ENCODE data around the gene ABCD1. TPM values are rescaled to one million over a fixed set of nuclear protein-coding genes. Genes with fewer than 3 reads are reported as not detected.
"Not testable (repeated sequence)": the region's sequence is repeated elsewhere in the genome, so short reads cannot be mapped to it uniquely, and the experiment has no call there.

Gene ABCD1
- total RNA-seq, 1 donor from 2014 or later, result 13.1 TPM

GRCh38 chrX:153731845-153732215, 7.2 kb downstream of the ABCD1 start:
- intact Hi-C loops (cut with micrococcal nuclease), result no loop called here

- intact Hi-C loops (cut with micrococcal nuclease), result no loop called here
These were observed 7.7 kb downstream of the ABCD1 start for GRCh38 chrX:153732401-153732800.

GRCh38 chrX:153733651-153734240, 9.1 kb downstream of the ABCD1 start:
- intact Hi-C loops (cut with micrococcal nuclease), result no loop called here

- intact Hi-C loops (cut with micrococcal nuclease), result no loop called here
These were observed 10.2 kb downstream of the ABCD1 start for GRCh38 chrX:153734871-153735270.

GRCh38 chrX:153735274-153735673, 10.6 kb downstream of the ABCD1 start:
- intact Hi-C loops (cut with micrococcal nuclease), result no loop called here

GRCh38 chrX:153736071-153736820, 11.6 kb downstream of the ABCD1 start:
- intact Hi-C loops (cut with micrococcal nuclease), result no loop called here

- intact Hi-C loops (cut with micrococcal nuclease), result no loop called here
These were observed 12.3 kb downstream of the ABCD1 start for GRCh38 chrX:153736871-153737441.

GRCh38 chrX:153738056-153738605, 13.5 kb downstream of the ABCD1 start:
- intact Hi-C loops (cut with micrococcal nuclease), result no loop called here

GRCh38 chrX:153739754-153740486, 15.3 kb downstream of the ABCD1 start:
- intact Hi-C loops (cut with micrococcal nuclease), result no loop called here

GRCh38 chrX:153740631-153741222, 16.1 kb downstream of the ABCD1 start:
- intact Hi-C loops (cut with micrococcal nuclease), result no loop called here

GRCh38 chrX:153741446-153741845, 16.8 kb downstream of the ABCD1 start:
- intact Hi-C loops (cut with micrococcal nuclease), result no loop called here

- intact Hi-C loops (cut with micrococcal nuclease), result not testable (repeated sequence)
These were observed 17.5 kb downstream of the ABCD1 start for GRCh38 chrX:153742111-153742510.

GRCh38 chrX:153742796-153743467, 18.3 kb downstream of the ABCD1 start:
- intact Hi-C loops (cut with micrococcal nuclease), result not testable (repeated sequence)

- intact Hi-C loops (cut with micrococcal nuclease), result not testable (repeated sequence)
These were observed 19.0 kb downstream of the ABCD1 start for GRCh38 chrX:153743468-153744209.

GRCh38 chrX:153744210-153745066, 19.8 kb downstream of the ABCD1 start:
- intact Hi-C loops (cut with micrococcal nuclease), result no loop called here

GRCh38 chrX:153745067-153745433, 20.4 kb downstream of the ABCD1 start:
- intact Hi-C loops (cut with micrococcal nuclease), result not testable (repeated sequence)

- intact Hi-C loops (cut with micrococcal nuclease), result no loop called here
These were observed 21.7 kb downstream of the ABCD1 start for GRCh38 chrX:153746359-153746758.

GRCh38 chrX:153746991-153747390, 22.3 kb downstream of the ABCD1 start:
- intact Hi-C loops (cut with micrococcal nuclease), result not testable (repeated sequence)

GRCh38 chrX:153749017-153749416, 24.4 kb downstream of the ABCD1 start:
- intact Hi-C loops (cut with micrococcal nuclease), result not testable (repeated sequence)

Measured in T-helper 2 cell treated with Interferon-gamma antibody and Interleukin-4, amounts not matched to agents 100 ng/mL and 5 ng/mL, for 36 hours (primary cell).